ENCODE results near the gene SLC5A3. TPM values are rescaled to one million over a fixed set of nuclear protein-coding genes. Genes with fewer than 3 reads are reported as not detected.
A peak's percentile ranks its signal among the peaks of the same experiment; 100 is the strongest.

Gene SLC5A3
- total RNA-seq, 1 experiment from 2014 or later = 55.0 TPM

DNA sequence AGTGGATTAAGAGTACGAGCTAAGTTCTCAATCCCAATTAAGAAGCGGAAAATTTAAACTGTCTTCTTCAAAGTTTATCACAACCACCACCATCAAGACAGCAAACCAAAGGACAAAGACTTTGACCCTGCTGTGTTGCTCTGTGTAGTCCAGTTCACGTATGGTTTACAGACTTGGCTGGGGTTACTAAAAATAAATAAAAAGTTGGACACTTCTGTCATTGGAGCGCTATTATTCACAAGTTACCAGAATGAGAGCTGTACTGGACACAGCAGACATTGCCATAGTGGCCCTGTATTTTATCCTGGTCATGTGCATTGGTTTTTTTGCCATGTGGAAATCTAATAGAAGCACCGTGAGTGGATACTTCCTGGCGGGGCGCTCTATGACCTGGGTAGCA lies 21.6 kb downstream of the SLC5A3 start:
- no peak overlapping the region for H3K9ac ChIP-seq (ENCODE audit: low read length)
- H3K79me2 ChIP-seq (ENCODE audit: low read length) = peaks cover 99% of the 10 kb centered on the region
- H3K36me3 ChIP-seq (ENCODE audit: insufficient read depth, low read length) = peaks cover 70% of the 10 kb centered on the region
- no peak for DNase-seq
- no peaks in the 10 kb centered on the region for H3K27me3 ChIP-seq (ENCODE audit: low read length)
- no peaks in the 10 kb centered on the region for H3K9me2 ChIP-seq (replicated peaks; ENCODE audit: insufficient read depth, low read length)
- peaks cover 13% of the 10 kb centered on the region for H4K20me1 ChIP-seq (ENCODE audit: insufficient read depth, low read depth, low read length)
- H3K4me2 ChIP-seq (ENCODE audit: low read depth, low read length, poor library complexity, severe bottlenecking) = no peak overlapping the region
- no peak overlapping the region for H3K4me3 ChIP-seq (ENCODE audit: low read length)
- no peak overlapping the region for H2AFZ ChIP-seq (ENCODE audit: low read length)
- peaks cover 86% of the 10 kb centered on the region for H3K4me1 ChIP-seq (ENCODE audit: low read length)
- H3K27ac ChIP-seq (ENCODE audit: low read length) = no peak overlapping the region
- H3K9me3 ChIP-seq (ENCODE audit: low read length) = no peaks in the 10 kb centered on the region

DNA sequence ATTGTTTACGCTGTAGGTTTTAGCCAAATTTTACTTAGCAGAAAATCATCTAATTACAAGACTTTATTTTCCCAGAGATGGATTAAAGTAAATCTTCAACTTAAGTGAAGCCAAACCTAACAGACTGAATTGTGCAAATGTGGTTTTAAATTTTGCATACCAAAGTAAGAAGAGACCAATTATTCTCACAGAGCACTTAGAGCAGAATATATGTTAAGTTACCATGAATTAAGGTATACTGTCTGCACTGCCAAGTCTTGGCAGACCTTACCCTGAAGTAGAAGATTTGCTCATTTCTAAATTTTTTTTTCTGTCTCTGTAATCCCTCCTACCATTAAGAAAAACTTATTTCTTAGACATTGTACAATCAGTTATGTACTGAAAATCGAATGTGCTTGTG lies 24.1 kb downstream of the SLC5A3 start:
- peaks cover 100% of the 10 kb centered on the region for H3K79me2 ChIP-seq (ENCODE audit: low read length)
- H3K4me3 ChIP-seq (ENCODE audit: low read length) = peak overlapping the region; percentile 11; the same call in 1 of the 2 replicates
- H3K9ac ChIP-seq (ENCODE audit: low read length) = no peak overlapping the region
- peaks cover 80% of the 10 kb centered on the region for H3K4me1 ChIP-seq (ENCODE audit: low read length)
- peak overlapping the region; percentile 55 for H3K4me2 ChIP-seq (ENCODE audit: low read depth, low read length, poor library complexity, severe bottlenecking)
- H3K27ac ChIP-seq (ENCODE audit: low read length) = peak overlapping the region; percentile 63
- DNase-seq = peak; percentile 56
- H3K9me3 ChIP-seq (ENCODE audit: low read length) = no peaks in the 10 kb centered on the region
- H4K20me1 ChIP-seq (ENCODE audit: insufficient read depth, low read depth, low read length) = peaks cover 11% of the 10 kb centered on the region; the same call in 1 of the 2 replicates
- H2AFZ ChIP-seq (ENCODE audit: low read length) = no peak overlapping the region
- no peaks in the 10 kb centered on the region for H3K27me3 ChIP-seq (ENCODE audit: low read length)
- H3K9me2 ChIP-seq (replicated peaks; ENCODE audit: insufficient read depth, low read length) = no peaks in the 10 kb centered on the region
- H3K36me3 ChIP-seq (ENCODE audit: insufficient read depth, low read length) = peaks cover 82% of the 10 kb centered on the region

DNA sequence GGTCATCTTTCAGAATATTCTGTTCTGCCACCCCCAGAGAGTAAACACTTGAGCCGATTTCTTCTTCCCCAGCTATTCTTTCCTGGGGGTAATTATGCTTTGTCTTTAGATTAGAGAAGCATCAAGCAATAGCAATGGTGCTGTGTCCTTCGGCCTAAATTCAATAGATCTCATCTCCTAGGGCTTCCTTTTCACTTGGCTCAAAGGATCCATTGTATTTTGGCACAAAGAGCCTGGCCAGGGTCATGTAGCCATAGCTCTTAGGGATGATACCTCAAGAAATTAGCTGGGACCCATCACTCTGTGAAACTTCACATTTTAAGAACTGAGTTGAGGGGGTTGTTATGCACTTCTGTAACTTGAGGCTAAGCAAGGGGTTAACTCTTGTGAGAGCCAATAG lies 27.0 kb downstream of the SLC5A3 start:
- Histone ChIP-seq H3K4me1 (ENCODE audit: low read length) (peaks cover 83% of the 10 kb centered on the region), H3K27ac (ENCODE audit: low read length) (peak overlapping the region; percentile 9; the same call in 1 of the 2 replicates), H4K20me1 (ENCODE audit: insufficient read depth, low read depth, low read length) (peaks cover 10% of the 10 kb centered on the region; the same call in 1 of the 2 replicates), H3K79me2 (ENCODE audit: low read length) (peaks cover 100% of the 10 kb centered on the region), H3K9me3 (ENCODE audit: low read length) (no peaks in the 10 kb centered on the region), H3K36me3 (ENCODE audit: insufficient read depth, low read length) (peaks cover 70% of the 10 kb centered on the region), H3K27me3 (ENCODE audit: low read length) (no peaks in the 10 kb centered on the region), H3K4me2 (ENCODE audit: low read depth, low read length, poor library complexity, severe bottlenecking) (no peak overlapping the region), H3K4me3 (ENCODE audit: low read length) (no peak overlapping the region), H3K9me2 (replicated peaks; ENCODE audit: insufficient read depth, low read length) (no peaks in the 10 kb centered on the region), H2AFZ (ENCODE audit: low read length) (no peak overlapping the region), H3K9ac (ENCODE audit: low read length) (no peak overlapping the region)
- DNase-seq = no peak

DNA sequence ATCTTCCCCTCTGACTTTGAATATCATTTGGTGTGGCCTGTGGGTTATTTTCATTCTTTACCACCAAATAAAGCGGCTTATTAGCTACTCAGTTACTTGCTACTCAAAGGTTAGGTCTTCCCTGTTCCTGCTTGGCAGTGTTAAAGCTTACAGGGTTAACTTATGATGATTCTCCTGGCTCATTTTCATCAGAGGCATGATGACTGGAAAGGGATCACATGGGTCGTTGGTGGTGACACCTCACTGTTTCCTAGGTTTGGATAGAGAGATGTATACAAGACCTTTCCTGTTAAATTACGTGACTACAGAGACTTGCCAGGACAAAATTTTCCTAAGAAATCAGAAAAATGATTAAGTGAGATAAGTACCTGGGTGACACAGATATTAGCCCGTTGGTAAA lies 27.4 kb downstream of the SLC5A3 start:
- Histone ChIP-seq H3K4me3 (ENCODE audit: low read length) (no peak overlapping the region), H3K36me3 (ENCODE audit: insufficient read depth, low read length) (peaks cover 67% of the 10 kb centered on the region), H3K4me1 (ENCODE audit: low read length) (peaks cover 79% of the 10 kb centered on the region), H3K9me3 (ENCODE audit: low read length) (no peaks in the 10 kb centered on the region), H3K27me3 (ENCODE audit: low read length) (no peaks in the 10 kb centered on the region), H3K4me2 (ENCODE audit: low read depth, low read length, poor library complexity, severe bottlenecking) (no peak overlapping the region), H2AFZ (ENCODE audit: low read length) (no peak overlapping the region), H3K79me2 (ENCODE audit: low read length) (peaks cover 100% of the 10 kb centered on the region), H3K9me2 (replicated peaks; ENCODE audit: insufficient read depth, low read length) (no peaks in the 10 kb centered on the region), H3K27ac (ENCODE audit: low read length) (peak overlapping the region; percentile 9; the same call in 1 of the 2 replicates), H3K9ac (ENCODE audit: low read length) (no peak overlapping the region), H4K20me1 (ENCODE audit: insufficient read depth, low read depth, low read length) (peaks cover 7% of the 10 kb centered on the region; the same call in 1 of the 2 replicates)
- no peak for DNase-seq

DNA sequence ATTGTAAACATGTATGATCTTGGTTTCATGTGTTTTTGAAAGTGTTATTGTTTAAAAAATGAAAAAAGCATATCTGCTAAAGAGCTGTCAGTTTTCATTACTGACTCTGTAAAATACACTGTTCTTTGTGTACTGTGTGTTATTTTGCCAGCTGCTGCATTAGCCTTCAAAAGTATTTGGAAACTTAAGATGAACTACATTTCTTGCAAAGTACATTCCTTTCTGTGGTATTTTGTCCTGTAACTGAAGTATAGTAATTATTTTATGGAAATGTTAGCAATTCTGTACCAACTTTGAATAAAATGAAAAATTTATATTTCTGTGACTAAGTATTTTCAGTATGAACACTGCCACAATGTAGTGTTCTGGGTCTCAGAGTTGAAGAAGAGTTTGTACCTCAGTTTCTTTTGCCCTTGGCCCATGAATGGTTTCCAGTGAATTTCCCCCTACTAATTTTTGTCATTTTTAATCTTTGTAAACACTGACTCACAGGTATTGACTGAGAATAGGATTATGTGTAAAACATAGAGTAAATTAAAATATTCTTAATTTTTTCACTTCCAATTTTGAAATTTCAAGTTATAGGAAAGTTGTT lies 32.7 kb downstream of the SLC5A3 start:
- H3K9ac ChIP-seq (ENCODE audit: low read length) = no peak overlapping the region
- no peak overlapping the region for H3K4me3 ChIP-seq (ENCODE audit: low read length)
- H2AFZ ChIP-seq (ENCODE audit: low read length) = no peak overlapping the region
- no peaks in the 10 kb centered on the region; the same call in 1 of the 2 replicates for H4K20me1 ChIP-seq (ENCODE audit: insufficient read depth, low read depth, low read length)
- no peaks in the 10 kb centered on the region for H3K9me2 ChIP-seq (replicated peaks; ENCODE audit: insufficient read depth, low read length)
- no peak overlapping the region for H3K4me2 ChIP-seq (ENCODE audit: low read depth, low read length, poor library complexity, severe bottlenecking)
- DNase-seq = no peak
- peaks cover 28% of the 10 kb centered on the region; the same call in 1 of the 2 replicates for H3K36me3 ChIP-seq (ENCODE audit: insufficient read depth, low read length)
- peaks cover 28% of the 10 kb centered on the region for H3K4me1 ChIP-seq (ENCODE audit: low read length)
- peaks cover 100% of the 10 kb centered on the region for H3K79me2 ChIP-seq (ENCODE audit: low read length)
- 0 out of 2 replicates have a peak overlapping the region, but pooled peaks have one; percentile 7 for H3K27ac ChIP-seq (ENCODE audit: low read length)
- H3K9me3 ChIP-seq (ENCODE audit: low read length) = no peaks in the 10 kb centered on the region
- H3K27me3 ChIP-seq (ENCODE audit: low read length) = no peaks in the 10 kb centered on the region

DNA sequence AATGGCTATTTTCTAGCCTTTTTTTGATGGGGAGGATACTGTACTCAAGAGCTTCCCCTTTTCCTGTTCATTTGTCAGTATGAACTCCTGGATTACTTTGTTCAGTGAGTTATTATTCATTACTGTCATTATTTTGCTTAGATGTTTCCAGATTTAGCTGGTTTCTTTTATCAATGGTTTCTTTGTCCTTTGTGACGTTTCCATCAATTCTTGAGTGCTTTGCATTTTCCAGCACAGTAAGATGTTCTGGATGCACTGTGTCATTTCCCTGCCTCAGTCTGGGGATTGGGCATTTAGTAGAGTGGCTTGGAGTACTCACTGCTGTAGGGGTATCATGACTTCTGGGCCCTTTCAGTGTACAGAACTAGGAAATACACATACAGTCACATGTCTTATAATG lies 34.2 kb downstream of the SLC5A3 start:
- Histone ChIP-seq H3K27me3 (ENCODE audit: low read length) (no peaks in the 10 kb centered on the region), H3K4me3 (ENCODE audit: low read length) (no peak overlapping the region), H4K20me1 (ENCODE audit: insufficient read depth, low read depth, low read length) (no peaks in the 10 kb centered on the region; the same call in 1 of the 2 replicates), H3K27ac (ENCODE audit: low read length) (no peak overlapping the region), H3K79me2 (ENCODE audit: low read length) (peaks cover 100% of the 10 kb centered on the region), H3K9ac (ENCODE audit: low read length) (no peak overlapping the region), H2AFZ (ENCODE audit: low read length) (no peak overlapping the region), H3K9me2 (replicated peaks; ENCODE audit: insufficient read depth, low read length) (no peaks in the 10 kb centered on the region), H3K4me2 (ENCODE audit: low read depth, low read length, poor library complexity, severe bottlenecking) (no peak overlapping the region), H3K36me3 (ENCODE audit: insufficient read depth, low read length) (peaks cover 16% of the 10 kb centered on the region; the same call in 1 of the 2 replicates), H3K4me1 (ENCODE audit: low read length) (peaks cover 23% of the 10 kb centered on the region), H3K9me3 (ENCODE audit: low read length) (no peaks in the 10 kb centered on the region)
- DNase-seq = no peak

DNA sequence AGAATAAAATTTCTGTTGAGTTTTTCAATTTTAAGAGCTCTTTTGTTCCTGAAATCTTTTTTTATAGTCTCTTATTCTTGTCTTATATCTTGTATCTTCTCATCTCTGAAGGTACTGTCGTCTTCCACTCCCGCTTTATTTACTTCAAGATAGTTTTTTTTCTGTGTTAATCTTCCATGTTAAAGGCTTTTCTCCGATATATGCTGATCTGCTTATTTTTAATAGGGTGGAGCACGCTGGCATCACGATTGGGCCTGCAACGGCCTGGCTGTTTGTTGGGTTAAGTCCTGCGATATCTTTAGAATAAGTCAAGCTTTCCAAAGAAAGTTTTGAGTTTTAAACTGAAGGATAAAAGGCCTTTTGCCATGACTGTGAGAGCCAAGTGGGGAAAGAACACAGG lies 35.7 kb downstream of the SLC5A3 start:
- 0 out of 2 replicates have a peak, but pooled peaks cover 11% of the 10 kb centered on the region for H3K36me3 ChIP-seq (ENCODE audit: insufficient read depth, low read length)
- H3K79me2 ChIP-seq (ENCODE audit: low read length) = peaks cover 100% of the 10 kb centered on the region
- no peaks in the 10 kb centered on the region for H3K9me2 ChIP-seq (replicated peaks; ENCODE audit: insufficient read depth, low read length)
- no peak overlapping the region for H3K4me3 ChIP-seq (ENCODE audit: low read length)
- no peak for DNase-seq
- H2AFZ ChIP-seq (ENCODE audit: low read length) = no peak overlapping the region
- H3K27me3 ChIP-seq (ENCODE audit: low read length) = no peaks in the 10 kb centered on the region
- H4K20me1 ChIP-seq (ENCODE audit: insufficient read depth, low read depth, low read length) = no peaks in the 10 kb centered on the region
- H3K4me2 ChIP-seq (ENCODE audit: low read depth, low read length, poor library complexity, severe bottlenecking) = no peak overlapping the region
- no peak overlapping the region for H3K27ac ChIP-seq (ENCODE audit: low read length)
- peaks cover 14% of the 10 kb centered on the region for H3K4me1 ChIP-seq (ENCODE audit: low read length)
- H3K9me3 ChIP-seq (ENCODE audit: low read length) = no peaks in the 10 kb centered on the region
- H3K9ac ChIP-seq (ENCODE audit: low read length) = no peak overlapping the region

DNA sequence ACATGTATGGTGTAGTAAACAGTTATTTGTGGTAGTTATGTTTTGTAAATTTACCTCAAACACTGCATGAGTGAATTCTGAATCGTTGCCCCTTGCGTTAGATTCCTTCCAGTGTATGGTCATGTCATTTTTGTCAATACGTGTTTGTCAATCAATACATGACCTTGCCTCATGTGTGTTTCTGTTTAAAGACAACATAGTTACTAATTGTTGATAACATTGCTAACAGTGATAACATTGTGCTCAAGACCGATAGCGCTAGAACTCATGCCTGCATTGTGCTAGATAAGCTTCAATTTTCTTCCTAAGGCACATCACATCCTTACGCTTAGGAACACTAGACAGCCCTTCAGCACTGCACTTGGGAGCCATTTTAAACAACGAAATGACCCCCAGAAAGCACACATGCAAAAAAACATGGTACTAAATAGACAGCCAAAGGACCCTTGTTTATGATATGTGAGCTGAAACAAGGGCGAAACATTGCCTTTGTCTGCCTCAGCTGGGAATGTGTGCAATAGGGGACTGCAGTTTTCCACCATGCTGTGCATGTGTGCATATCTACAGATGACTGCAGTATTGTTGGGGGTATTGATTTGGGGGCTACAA lies 37.3 kb downstream of the SLC5A3 start:
- Histone ChIP-seq H4K20me1 (ENCODE audit: insufficient read depth, low read depth, low read length) (no peaks in the 10 kb centered on the region), H3K4me2 (ENCODE audit: low read depth, low read length, poor library complexity, severe bottlenecking) (no peak overlapping the region), H3K4me1 (ENCODE audit: low read length) (0 out of 2 replicates have a peak, but pooled peaks cover 8% of the 10 kb centered on the region), H3K27ac (ENCODE audit: low read length) (no peak overlapping the region), H3K36me3 (ENCODE audit: insufficient read depth, low read length) (0 out of 2 replicates have a peak, but pooled peaks cover 7% of the 10 kb centered on the region), H3K9me3 (ENCODE audit: low read length) (no peaks in the 10 kb centered on the region), H3K9ac (ENCODE audit: low read length) (no peak overlapping the region), H3K9me2 (replicated peaks; ENCODE audit: insufficient read depth, low read length) (no peaks in the 10 kb centered on the region), H3K79me2 (ENCODE audit: low read length) (peaks cover 100% of the 10 kb centered on the region), H2AFZ (ENCODE audit: low read length) (no peak overlapping the region), H3K4me3 (ENCODE audit: low read length) (no peak overlapping the region), H3K27me3 (ENCODE audit: low read length) (no peaks in the 10 kb centered on the region)
- no peak for DNase-seq
